HG03097 (cell line): ENCODE data around the gene EDAR.

Experiments
- ATAC-seq: cut with Tn5 transposase; IDR thresholded peaks from one replicate; pipeline ENCODE4 v1.9.1; 2021; ENCODE audit not compliant: unreplicated experiment, low FRiP score

Gene EDAR

GRCh38 chr2:108988796-108989713 lies at the start of gene EDAR:
Gene EDAR (minus strand): TSS chr2:108989220. CDS start chr2:108931014, 58,206 bp downstream.
- no peak for ATAC-seq

- no peak for ATAC-seq
These were observed 44.2 kb upstream of the EDAR start for GRCh38 chr2:109033171-109033570.

- no peak for ATAC-seq
These were observed 43.3 kb upstream of the EDAR start for GRCh38 chr2:109032229-109032820.

- ATAC-seq: peak; percentile 56
These were observed 42.6 kb upstream of the EDAR start for GRCh38 chr2:109031476-109032228.

- ATAC-seq: no peak
These were observed 42.0 kb upstream of the EDAR start for GRCh38 chr2:109030870-109031475.

GRCh38 chr2:109029490-109030201 lies 40.6 kb upstream of the EDAR start:
- no peak for ATAC-seq

- ATAC-seq: no peak
These were observed 39.9 kb upstream of the EDAR start for GRCh38 chr2:109028738-109029489.

GRCh38 chr2:109028277-109028676 lies 39.3 kb upstream of the EDAR start:
- no peak for ATAC-seq

GRCh38 chr2:109027702-109028101 lies 38.7 kb upstream of the EDAR start:
- ATAC-seq: no peak

GRCh38 chr2:109024477-109024876 lies 35.5 kb upstream of the EDAR start:
- ATAC-seq: no peak

GRCh38 chr2:109021895-109022300 lies 32.9 kb upstream of the EDAR start:
- ATAC-seq: no peak

GRCh38 chr2:109020217-109020637 lies 31.2 kb upstream of the EDAR start:
- ATAC-seq: no peak

- ATAC-seq: no peak
These were observed 29.4 kb upstream of the EDAR start for GRCh38 chr2:109018452-109018851.

GRCh38 chr2:109017017-109017416 lies 28.0 kb upstream of the EDAR start:
- no peak for ATAC-seq

- no peak for ATAC-seq
These were observed 27.4 kb upstream of the EDAR start for GRCh38 chr2:109016376-109016775.

GRCh38 chr2:109014476-109014875 lies 25.5 kb upstream of the EDAR start:
- no peak for ATAC-seq

- no peak for ATAC-seq
These were observed 24.0 kb upstream of the EDAR start for GRCh38 chr2:109013051-109013450.

- no peak for ATAC-seq
These were observed 21.0 kb upstream of the EDAR start for GRCh38 chr2:109009920-109010610.

GRCh38 chr2:109006971-109007370 lies 18.0 kb upstream of the EDAR start:
- no peak for ATAC-seq
